GM04504 (cell line): ENCODE results near the gene SEMA3D.

Source experiments
- DNase-seq: peaks from one replicate; pipeline ENCODE4 v3.0.0-alpha.2; 2012; ENCODE audit warnings: low read depth

The SEMA3D gene

GRCh38 chr7:84985073-84985784, 201.6 kb downstream of the SEMA3D start:
- no peak for DNase-seq

GRCh38 chr7:84982199-84982598, 204.7 kb downstream of the SEMA3D start:
- no peak for DNase-seq

- DNase-seq, result no peak
Measured at GRCh38 chr7:84981055-84981976, 205.5 kb downstream of the SEMA3D start.

GRCh38 chr7:84975586-84976185, 211.2 kb downstream of the SEMA3D start:
- peak; percentile 26 for DNase-seq

GRCh38 chr7:84971360-84971759, 215.5 kb downstream of the SEMA3D start:
- DNase-seq, result no peak

GRCh38 chr7:84970670-84971069, 216.2 kb downstream of the SEMA3D start:
- no peak for DNase-seq

- no peak for DNase-seq
Measured at GRCh38 chr7:84953234-84953633, 233.6 kb downstream of the SEMA3D start.

- DNase-seq, result no peak
Measured at GRCh38 chr7:84950836-84951235, 236.0 kb downstream of the SEMA3D start.

GRCh38 chr7:84949501-84949900, 237.4 kb downstream of the SEMA3D start:
- DNase-seq, result no peak

GRCh38 chr7:84949067-84949466, 237.8 kb downstream of the SEMA3D start:
- DNase-seq, result no peak

GRCh38 chr7:84948634-84949033, 238.2 kb downstream of the SEMA3D start:
- no peak for DNase-seq

GRCh38 chr7:84946549-84946948, 240.3 kb downstream of the SEMA3D start:
- no peak for DNase-seq
